Fibroblast of upper back skin (primary cell): ENCODE data around the gene MED1.
"Not testable (repeated sequence)": the region's sequence is repeated elsewhere in the genome, so short reads cannot be mapped to it uniquely, and the experiment has no call there.

Experiments used
- DNase-seq: peaks from one replicate; pipeline ENCODE4 v3.0.0-alpha.2; 2013

The MED1 gene

GRCh38 chr17:39450847-39451581, at the start of gene MED1:
TSS of gene MED1 (minus strand) at chr17:39451263. CDS start at chr17:39451062, 201 bp downstream.
- peak; percentile 99 for DNase-seq

GRCh38 chr17:39496921-39497320, 45.9 kb upstream of the MED1 start:
- not testable (repeated sequence) for DNase-seq

GRCh38 chr17:39487946-39488345, 36.9 kb upstream of the MED1 start:
- peak; percentile 4 for DNase-seq

GRCh38 chr17:39487490-39487889, 36.4 kb upstream of the MED1 start:
- not testable (repeated sequence) for DNase-seq

GRCh38 chr17:39486242-39486641, 35.2 kb upstream of the MED1 start:
- peak; percentile 50 for DNase-seq

GRCh38 chr17:39485555-39485954, 34.5 kb upstream of the MED1 start:
- peak; percentile 87 for DNase-seq

GRCh38 chr17:39484178-39484577, 33.1 kb upstream of the MED1 start:
- DNase-seq: no peak

GRCh38 chr17:39483506-39483905, 32.4 kb upstream of the MED1 start:
- DNase-seq: no peak

GRCh38 chr17:39479631-39480030, 28.6 kb upstream of the MED1 start:
- not testable (repeated sequence) for DNase-seq

GRCh38 chr17:39473310-39473709, 22.2 kb upstream of the MED1 start:
- no peak for DNase-seq

GRCh38 chr17:39468610-39469009, 17.5 kb upstream of the MED1 start:
- DNase-seq: not testable (repeated sequence)

- not testable (repeated sequence) for DNase-seq
Measured at GRCh38 chr17:39464639-39465181, 13.6 kb upstream of the MED1 start.

GRCh38 chr17:39462631-39463375, 11.7 kb upstream of the MED1 start:
- peak; percentile 0 for DNase-seq

- DNase-seq: peak; percentile 4
Measured at GRCh38 chr17:39461926-39462569, 11.0 kb upstream of the MED1 start.

- peak; percentile 100 for DNase-seq
Measured at GRCh38 chr17:39461113-39461925, 10.3 kb upstream of the MED1 start, which contains the start of gene CDK12. TSS of gene CDK12 (plus strand) at chr17:39461486. CDS start at chr17:39462072, 586 bp downstream.

- no peak for DNase-seq
Measured at GRCh38 chr17:39455919-39456318, 4.9 kb upstream of the MED1 start.

GRCh38 chr17:39450051-39450450, 1.0 kb downstream of the MED1 start:
- no peak for DNase-seq

GRCh38 chr17:39447561-39447960, 3.5 kb downstream of the MED1 start:
- no peak for DNase-seq

- DNase-seq: no peak
Measured at GRCh38 chr17:39443326-39443725, 7.7 kb downstream of the MED1 start.

- DNase-seq: not testable (repeated sequence)
Measured at GRCh38 chr17:39439868-39440267, 11.2 kb downstream of the MED1 start.

GRCh38 chr17:39429600-39429999, 21.5 kb downstream of the MED1 start:
- DNase-seq: no peak

GRCh38 chr17:39416141-39416540, 34.9 kb downstream of the MED1 start:
- no peak for DNase-seq
